Measurements from ENCODE around the gene AURKAIP1.
A peak's percentile ranks its signal among the peaks of the same experiment; 100 is the strongest.
"Not testable (repeated sequence)": the region's sequence is repeated elsewhere in the genome, so short reads cannot be mapped to it uniquely, and the experiment has no call there.

AURKAIP1 gene

DNA sequence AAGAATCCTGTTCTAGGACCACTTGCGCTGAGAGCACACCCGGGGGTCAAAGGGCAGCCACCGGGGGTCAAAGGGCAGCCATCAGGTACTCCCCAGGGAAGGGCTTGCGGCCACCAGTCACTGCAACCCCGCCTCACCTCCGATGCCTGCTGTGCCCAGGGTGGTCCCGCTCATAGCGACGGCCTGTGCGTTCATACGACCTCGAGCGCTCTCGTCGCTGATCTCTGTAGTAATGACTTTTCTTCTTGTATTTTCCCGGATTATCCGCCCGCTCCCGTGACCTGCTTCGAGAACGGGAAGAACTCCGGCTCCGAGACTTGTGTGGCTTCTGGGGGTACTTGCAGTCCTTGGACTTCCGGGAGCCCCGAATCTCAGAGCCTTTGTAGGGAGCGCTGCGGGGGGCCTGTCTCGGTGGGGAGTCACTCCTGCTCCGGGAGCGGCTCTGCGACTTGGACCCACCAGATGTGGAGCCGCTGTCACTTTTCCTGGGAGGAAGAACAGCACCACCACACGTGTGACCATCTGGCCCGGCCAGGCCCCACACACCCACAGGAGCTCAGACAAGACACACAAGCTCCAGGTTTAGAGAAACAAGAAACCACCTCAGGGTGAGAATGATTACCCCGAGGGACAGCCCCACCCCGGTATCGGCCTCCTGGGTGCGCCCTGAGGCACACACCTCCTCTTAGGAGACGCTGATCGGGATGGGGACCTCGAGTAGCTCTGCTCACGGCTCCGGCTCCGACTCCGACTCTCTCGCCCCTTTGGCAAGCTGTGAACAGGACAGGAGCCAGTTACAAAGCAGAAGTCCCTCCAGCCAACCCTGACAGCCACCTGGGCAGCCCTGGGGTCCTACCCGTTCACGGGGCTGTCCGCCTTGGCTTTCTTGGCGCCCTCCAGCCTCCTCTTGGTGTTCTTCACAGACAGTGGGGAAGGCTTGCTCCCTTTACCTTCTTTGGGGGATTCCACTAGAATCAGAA lies 12.4 kb upstream of the AURKAIP1 start:
- DNase-seq (ENCODE audit: low spot score), result no peak

DNA sequence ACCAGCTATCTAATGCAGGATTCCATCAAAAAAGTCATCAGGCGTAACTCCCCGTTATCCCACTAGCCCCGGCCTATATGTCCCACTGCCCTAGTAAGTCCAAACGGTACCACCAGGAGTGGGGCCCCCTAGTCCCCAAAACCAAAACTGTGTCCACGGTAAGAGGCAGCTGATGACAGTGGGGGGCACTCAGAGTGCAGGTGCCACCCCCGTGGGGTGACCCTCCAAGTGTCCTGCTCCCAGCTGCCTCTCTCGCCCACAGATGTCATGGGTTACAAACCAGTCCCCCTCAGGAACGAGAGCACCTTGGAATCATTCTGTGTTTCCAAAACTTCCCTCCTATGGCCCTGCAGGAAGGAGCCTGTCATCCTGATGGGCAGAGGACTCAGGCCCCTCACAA lies 10.9 kb upstream of the AURKAIP1 start:
- no peak for DNase-seq (ENCODE audit: low spot score)

DNA sequence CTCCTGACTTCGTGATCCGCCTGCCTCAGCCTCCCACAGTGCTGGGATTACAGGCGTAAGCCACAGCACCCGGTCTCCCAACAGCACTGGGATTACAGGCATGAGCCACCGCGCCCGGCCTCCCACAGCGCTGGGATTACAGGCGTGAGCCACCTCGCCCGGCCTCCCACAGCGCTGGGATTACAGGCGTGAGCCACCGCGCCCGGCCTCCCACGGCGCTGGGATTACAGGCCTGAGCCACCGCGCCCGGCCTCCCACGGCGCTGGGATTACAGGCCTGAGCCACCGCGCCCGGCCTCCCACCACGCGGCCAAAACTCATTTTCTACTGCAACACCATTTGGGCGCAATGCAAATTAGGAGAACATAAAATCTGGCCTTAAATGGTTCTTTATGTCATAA lies 10.3 kb upstream of the AURKAIP1 start:
- not testable (repeated sequence) for DNase-seq (ENCODE audit: low spot score)

DNA sequence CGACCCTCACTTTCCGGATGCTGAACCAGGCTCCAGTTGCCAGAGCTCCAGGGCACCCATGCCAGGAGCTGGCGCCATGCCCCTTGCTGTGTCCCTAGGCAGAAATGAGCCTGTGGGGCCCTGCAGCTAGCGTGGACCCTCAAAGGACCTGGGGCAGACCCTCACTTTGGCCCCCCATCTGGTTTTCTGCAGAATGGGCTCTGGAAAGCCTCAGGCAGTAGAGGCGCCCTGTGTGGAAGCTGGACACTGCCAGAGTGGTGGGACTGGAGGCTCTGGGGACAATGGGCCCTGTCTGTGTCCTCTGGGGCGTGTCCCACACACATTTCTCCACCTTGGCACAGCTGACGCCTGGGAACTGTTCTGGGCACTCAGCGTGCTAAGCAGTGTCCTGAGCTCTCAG lies 6.3 kb upstream of the AURKAIP1 start:
- DNase-seq (ENCODE audit: low spot score), result no peak

DNA sequence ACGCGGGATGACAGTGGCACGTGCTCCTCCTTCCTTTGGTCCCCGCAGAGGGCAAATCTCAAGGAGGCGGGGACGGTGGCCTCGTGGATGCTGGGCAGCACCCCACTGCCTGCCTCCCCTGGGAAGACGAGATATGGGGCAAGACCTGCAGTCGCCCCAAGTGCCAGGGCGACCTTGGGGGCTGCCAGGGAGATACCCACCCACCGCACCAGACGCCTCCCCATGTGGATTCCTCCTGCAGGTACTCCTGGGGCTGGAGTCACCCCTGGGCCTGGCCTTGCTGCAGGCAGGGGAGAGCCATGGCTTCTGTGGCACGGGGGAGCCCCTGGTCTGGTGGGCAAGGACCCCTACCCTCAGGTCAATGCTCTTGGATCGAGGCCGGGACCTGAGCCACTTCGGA lies 5.9 kb upstream of the AURKAIP1 start:
- DNase-seq (ENCODE audit: low spot score), result no peak

DNA sequence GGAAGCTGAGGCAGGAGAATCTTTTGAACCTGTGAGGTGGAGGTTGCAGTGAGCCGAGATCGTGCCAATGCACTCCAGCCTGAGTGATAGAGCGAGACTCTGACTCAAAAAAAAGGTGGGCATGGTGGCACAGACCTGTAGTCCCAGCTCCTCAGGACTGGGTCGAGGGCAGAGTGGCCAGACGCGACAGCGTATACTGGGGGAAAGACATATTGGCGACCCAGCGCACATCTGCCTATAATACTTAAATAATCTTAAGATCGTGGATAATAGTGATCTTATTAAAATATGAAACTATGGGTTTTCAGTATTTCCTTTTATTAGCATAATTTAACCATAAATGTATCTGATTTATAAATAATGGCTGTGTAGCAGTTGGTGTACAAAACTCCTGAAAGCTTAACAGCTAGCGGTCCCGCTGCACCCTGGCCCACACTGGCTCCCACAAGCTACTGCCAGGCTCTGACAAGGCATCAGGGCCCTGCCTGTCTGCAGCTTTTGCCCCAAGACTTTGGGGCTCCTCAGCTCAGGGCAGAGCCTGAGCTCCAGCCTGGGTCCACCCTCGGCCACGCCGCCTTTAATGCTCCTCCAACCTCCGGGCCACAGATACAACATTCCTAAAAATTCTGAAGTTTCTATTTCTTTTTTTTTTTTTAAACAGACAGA lies 2.7 kb upstream of the AURKAIP1 start:
- DNase-seq (ENCODE audit: low spot score), result no peak

DNA sequence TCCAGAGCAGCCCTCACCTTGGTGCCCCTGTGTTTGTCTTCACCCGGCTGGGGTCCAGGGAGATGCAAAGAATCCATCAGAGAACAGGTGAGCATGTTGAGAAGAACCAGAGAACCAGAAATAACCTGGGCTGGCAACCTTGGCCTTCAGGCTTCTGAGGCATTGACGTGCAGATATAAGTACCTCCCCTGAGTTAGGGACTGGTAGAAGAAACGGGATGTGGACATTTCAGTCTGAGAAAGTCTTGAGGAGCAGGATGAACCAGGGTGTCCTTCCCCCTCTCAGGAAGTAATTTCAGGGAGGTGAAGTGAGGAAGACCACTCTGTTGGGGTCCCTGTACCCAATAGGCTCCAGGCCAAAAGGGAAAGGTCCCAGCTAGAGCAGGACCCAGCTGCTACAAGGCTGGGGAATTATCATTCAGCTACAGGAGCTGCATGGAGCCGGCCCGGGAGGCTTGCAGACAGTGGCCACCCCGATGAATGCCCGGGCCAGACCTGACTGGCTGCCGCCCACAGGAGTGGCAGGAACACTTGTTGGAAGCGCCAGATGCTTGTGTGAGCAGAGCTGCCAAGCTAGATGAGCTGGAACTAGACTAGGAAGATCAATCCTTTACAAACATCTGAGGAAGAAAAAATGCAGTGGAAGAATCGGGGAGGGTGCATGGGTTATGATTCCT lies 1.7 kb upstream of the AURKAIP1 start:
- DNase-seq (ENCODE audit: low spot score), result no peak

DNA sequence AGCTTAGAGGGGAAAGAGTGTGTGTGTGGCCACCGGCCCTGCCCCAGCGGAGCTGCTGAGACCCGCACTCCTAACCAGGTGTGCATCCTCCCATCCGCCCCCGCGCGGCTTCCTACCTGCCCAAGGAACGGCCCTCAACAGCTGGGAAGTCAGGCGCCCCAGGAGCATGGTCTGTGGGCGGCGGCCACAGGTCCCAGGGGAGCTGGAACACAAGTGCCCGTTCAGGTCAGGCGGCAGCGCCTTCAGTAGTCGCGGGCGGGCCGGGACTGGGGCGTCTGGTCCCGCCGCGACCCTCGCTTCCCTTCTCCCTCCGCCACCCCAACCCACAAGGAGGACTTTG lies 448 bp downstream of the AURKAIP1 start:
- no peak for DNase-seq (ENCODE audit: low spot score)

DNA sequence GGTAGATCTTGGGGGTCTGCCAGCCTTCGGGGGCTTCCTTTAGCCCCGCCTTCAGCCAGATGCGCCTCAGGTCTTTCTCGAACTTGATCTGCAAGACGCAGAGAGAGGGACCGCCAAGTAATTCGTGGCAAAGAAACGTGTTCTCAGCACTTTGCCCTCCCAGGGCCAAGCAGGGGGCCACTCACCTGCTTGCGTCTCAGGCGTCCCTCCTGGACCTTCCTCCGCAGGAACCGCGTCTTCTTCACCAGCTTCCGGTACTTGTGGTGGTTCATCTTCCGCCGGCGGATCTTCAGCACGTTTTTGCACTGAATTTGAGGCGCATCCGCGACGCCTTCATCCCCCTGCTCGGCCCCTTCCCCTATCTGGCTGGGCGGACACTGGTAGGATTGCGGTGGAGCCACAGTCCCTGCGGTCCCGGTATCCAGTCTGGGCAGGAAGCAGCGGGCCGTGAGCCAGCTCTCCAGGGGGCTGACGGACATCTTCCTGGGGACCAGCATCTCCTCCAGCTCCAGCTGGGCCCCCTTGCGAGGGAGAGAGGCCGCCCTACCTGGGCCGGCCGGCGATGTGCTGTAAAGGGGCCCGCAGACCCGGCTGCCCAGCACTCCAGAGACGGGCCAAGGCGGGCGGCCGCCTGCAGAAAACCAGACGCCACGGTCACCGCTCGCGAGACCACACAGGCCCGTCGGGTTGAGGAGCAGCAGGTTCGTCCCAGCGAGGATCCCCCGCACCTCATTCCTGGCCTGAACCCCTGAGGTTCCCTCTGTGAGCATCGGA lies 1.0 kb downstream of the AURKAIP1 start:
- no peak for DNase-seq (ENCODE audit: low spot score)

DNA sequence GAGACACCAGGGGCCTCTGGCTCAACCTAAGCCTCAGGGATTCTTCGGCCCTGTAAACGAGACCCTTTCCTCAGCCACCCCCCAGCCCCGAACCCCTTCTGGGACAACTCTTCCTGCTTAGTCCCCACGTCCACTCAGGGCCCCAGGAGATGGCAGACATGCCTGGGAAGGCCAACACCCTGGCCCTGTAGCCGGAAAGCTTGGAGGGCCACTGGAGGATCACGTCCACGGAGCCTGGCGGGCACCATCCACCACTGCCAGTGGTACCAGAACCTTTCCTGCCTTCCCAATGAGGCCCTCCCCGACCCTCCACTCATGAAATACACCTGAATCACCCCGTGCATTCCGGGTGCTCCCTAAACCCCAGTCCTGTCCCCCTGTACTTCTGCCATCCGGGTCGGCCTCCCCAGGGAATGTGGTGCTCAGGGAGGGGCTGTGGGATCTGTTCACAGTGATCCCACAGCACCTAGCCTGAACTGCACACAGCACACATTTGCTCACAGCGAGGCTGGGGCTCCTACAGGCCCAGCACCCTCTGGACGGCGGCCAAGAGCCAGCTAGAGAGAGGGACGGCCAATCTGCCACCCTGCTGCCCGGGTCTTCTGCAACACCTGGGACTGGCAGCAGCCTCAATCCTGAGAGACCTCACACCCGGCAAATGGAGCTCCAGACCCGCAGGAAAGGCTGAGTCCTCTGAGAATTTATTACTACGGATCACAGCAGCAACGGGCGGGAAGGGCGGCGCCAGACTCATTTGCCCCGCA lies 1.8 kb downstream of the AURKAIP1 start:
- DNase-seq (ENCODE audit: low spot score), result no peak

DNA sequence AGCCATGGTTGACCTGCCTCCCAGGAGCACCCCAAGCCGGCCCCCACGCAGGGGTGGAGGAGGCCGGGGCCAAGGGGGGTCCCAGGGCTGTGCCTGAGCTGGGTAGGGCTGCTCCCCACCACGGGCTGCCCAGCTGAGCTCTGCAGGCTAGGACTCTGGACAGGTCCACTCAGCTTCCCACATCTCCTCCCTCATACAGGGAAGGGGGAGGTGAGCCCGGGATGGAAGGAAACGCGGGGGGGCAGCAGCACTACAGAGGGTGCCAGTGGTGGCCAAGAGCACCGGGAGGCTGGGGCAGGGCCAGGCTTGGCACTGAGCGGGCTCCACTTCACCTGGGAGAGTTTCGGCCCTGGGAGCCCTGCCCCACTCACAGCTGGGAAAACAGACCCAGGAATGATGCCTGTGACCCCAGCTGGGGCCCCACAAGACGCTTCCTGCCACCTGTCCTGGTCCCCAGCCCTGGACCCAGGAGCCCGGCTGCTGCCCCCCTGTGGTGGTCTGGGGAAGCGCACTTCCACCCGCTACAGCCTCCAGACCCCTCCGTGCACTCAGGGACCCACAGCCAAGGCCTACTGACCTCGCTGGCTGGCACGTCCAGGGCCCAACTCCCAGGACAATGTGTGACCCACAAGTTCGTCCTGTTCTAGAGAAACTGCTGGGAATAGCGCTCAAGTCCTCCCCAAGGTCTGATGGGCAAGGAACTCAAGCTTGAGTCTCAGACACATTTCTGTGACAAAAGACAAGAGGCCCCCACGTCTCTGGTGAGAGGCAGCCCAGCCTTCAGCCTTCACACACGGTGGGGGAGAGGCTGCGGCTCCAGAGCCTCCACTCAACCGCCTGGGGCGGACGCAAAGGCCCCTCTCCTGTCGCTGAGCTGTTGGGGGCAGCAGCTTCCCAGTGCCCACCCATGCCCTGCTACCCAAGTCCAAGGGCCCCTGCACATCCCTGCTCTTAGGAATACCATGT lies 3.0 kb downstream of the AURKAIP1 start:
- peak; percentile 69 for DNase-seq (ENCODE audit: low spot score)

DNA sequence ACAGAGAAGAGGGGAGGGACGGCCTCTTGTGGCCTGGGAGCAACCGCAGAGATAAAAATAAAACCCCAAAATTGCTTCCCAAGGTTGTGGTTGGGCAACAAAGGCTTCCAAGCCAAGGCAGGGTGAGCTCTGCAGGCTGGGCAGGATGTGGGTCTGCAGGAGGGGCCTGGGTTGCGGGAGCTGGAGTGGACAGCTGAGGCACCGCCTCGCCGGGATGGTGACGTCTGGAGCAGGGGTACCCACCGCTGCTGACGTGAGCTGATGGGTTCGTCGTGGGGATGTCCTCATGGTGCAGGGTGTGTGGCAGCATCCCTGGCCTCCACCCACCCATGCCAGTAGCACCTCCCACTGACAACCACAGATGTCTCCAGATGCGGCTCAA lies 3.7 kb downstream of the AURKAIP1 start:
- DNase-seq (ENCODE audit: low spot score), result no peak

DNA sequence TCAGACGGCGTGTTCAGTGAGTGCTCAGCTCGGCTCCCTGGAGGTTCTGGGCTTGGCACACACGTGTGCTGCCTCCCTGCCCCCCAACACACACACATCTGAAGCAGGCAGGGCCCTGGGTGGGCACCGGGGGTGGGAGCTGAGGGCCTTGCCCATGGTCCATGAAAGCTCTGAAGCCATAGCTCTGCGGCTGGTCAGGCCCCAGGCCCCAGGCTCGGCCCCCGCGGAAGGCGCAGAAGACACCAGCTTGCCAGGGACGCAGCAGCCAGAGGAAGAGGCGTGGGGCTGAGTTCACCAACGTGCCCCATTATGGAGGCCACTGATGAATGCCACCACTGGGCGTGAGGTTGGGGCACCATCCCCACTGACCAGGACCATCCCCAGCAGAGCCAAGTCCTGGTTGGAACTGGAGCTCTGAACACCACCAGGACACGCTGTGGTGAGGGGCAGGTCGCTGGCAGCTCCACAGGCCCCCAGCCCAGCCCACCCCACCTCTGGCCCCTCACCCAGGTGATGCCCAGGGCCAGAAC lies 4.2 kb downstream of the AURKAIP1 start:
- no peak for DNase-seq (ENCODE audit: low spot score)

DNA sequence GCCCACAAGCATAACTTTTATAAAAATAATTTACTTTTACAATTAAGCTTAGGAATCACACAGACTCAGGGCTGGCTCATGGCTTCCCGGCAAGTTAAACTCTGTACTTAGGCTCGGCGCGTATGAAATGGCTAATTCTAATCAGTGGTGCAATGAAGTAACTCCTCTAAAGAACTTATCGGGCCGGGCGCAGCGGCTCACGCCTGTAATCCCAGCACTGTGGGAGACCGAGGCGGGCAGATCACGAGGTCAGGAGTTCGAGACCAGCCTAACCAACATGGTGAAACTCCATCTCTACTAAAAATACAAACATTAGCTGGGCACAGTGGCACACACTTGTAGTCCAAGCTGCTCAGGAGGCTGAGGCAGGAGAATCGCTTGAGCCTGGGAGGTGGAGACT lies 4.9 kb downstream of the AURKAIP1 start:
- DNase-seq (ENCODE audit: low spot score), result not testable (repeated sequence)

DNA sequence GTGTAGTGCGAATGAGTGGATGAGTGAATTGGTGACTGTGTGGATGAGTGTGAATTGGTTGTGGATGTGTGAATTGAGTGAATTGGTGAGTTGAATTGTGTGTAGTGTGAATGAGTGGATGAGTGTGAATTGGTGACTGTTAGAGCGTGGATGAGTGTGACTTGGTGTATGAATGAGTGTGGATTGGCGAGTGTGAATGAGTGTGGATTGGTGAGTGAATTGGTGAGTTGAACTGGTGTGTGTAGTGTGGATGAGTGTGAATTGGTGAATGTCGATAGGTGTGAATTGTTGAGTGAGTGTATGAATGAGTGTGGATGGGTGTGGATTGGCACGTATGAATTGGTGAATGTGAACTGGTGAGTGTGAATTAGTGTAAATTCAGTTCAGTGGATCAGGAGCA lies 7.7 kb downstream of the AURKAIP1 start:
- DNase-seq (ENCODE audit: low spot score), result no peak

DNA sequence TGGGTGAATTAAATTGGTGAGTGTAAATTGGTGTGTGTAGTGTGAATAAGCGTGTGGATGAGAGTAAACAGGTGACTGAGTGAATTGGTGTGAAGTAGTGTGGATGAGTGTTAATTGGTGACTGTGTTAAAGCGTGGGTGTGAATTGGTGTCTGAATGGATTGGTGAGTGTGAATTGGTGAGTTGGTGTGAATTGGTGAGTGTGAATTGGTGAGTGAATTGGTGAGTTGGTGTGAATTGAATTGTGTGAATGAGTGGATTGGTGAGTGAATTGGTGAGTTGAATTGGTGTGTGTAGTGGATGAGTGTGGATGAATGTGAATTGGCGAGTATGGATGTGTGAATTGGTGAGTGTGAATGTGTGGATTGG lies 8.3 kb downstream of the AURKAIP1 start:
- DNase-seq (ENCODE audit: low spot score), result no peak

DNA sequence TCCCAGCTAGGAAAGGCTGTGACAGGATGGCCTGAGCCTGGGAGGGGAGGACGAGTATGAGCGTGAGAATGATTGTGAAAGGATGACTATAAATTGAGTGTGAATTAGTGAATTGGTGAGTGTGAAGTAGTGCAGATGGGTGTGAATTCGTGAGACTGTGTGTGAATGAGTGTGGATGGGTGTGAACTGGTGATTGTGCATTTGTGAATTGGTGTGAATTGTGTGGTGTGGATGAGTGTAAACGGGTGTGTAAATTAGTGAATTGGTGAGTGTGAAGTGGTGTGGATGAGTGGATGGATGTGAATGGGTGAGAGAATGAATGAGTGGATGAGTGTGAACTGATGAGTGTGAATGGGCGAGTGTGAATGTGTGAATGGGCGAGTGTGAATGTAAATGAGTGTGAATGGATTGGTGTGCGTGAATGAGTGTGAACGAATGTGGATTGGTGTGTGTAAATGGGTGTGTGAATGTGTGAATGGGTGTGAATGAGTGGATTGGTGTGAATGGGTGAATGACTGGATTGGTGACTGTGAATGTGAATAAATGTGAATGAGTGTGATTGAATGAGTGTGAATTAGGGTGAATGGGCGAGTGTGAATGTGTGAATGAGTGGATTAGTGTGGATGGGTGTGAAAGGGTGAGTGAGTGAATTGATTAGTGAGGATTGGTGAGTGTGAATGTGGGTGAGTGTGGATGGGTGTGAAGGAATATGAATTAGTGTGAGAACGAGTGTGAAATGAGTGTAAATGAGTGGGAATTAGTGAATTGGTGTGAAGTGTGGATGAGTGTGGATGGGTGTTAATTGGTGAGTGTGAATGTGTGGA lies 8.9 kb downstream of the AURKAIP1 start:
- DNase-seq (ENCODE audit: low spot score), result no peak

DNA sequence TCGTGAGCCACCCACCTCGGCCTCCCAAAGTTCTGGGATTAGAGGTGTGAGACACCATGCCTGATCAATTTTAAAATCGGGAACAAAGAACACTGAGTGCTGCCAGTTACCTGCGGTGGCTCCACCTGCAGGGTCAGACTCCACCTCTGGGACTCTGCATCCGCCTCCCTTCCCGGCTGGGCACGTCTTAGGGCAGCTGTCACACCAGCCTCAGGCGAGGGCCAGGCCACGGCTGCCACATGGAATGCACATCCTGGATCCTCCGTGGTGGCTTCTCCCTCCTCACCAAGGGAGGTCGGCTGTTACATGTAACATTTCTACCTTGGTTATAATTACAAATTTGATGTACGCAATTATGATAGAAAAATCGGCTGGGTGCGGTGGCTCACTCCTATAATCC lies 10.7 kb downstream of the AURKAIP1 start:
- no peak for DNase-seq (ENCODE audit: low spot score)

DNA sequence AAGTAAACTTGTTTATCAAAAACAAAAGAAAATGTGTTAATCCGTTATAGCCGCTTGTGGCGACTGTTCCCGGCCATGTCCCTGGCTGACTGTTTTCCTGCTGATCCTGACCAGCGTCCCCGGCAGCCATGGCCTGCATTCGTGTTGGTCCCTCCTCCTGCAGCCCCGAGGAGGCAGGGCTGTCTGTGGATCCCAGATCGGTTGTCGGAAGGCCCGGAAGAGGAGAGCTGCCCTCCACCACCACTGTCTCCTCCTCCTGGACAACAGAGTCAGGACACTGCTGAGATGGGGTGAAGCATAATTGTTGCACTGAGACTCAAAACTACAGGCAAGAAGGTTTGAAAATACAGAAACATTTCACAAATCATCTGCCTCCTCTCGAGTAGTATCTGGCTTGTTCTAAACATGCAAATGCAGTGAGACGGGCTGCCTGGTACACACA lies 13.0 kb downstream of the AURKAIP1 start:
- DNase-seq (ENCODE audit: low spot score), result peak; percentile 54
